GM19324 (cell line): ENCODE data around the gene TTLL13.
"Not testable (repeated sequence)": the region's sequence is repeated elsewhere in the genome, so short reads cannot be mapped to it uniquely, and the experiment has no call there.

ENCODE experiments used
- ATAC-seq: cut with Tn5 transposase; IDR thresholded peaks from one replicate; pipeline ENCODE4 v1.9.1; 2021; ENCODE audit warnings: mild to moderate bottlenecking, moderate library complexity; ENCODE audit not compliant: unreplicated experiment, low FRiP score

The TTLL13 gene

DNA sequence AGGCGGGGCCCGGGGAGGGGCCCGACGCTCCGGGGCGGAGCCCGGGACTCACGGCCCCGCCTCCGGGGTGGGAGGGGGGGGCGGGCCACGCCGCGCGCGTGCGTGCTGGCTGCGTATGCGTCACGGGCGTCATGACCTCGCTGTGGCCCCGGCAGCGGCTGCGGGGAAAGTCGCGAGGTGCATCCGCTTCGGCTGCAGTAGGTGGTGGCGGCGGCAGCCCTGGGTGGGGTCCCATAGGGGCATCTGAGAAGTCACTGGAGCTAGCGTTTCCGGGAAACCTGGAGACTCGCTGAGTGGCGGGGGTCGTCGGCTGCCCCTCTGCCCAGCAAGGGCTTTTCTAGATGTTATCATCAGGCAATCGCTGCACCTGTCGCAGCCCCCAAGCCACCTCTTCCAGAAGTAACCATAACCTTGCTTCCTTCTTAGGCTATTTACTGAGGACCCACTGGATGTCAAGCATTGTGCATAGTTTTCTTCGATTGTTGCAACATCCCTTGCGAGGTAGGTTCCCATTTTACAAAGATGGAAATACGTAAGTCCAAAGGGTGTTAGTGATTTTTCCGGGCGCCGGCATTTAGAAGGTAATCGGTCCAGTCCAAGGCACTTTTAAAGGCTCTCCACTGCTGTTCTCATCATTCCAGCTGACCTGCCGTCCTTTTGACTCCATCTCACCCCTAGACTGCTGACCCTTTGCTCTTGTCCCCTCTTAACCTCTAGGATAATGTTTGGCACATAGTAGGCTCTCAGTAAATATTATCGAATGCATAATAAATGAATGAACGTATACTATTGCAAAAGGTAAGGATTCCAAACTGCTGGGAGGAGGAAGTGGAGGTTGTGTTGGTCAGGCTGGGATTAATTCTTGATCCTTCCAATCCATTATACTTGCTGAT, 15.0 kb upstream of the TTLL13 start, which contains the start of gene GDPGP1:
Gene GDPGP1, plus strand, starts transcription at position 114 of the 893 bp plus-strand sequence. CDS start 6,700 bp downstream, outside the sequence.
- peak; percentile 74 for ATAC-seq

DNA sequence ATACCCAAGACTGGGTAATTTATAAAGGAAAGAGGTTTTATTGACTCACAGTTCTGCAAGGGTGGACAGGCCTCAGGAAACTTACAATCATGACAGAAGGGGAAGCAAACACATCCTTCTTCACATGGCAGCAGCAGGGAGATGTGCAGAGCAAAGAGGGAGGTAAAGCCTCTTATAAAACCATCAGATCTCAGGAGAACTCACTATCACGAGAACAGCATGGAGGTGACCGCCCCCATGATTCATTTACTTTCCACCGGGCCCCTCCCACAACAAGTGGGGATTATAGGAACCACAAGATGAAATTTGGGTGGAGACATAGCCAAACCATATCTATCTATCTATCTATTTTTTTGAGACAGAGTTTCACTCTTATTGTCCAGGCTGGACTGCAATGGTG, 10.0 kb upstream of the TTLL13 start:
- no peak for ATAC-seq

DNA sequence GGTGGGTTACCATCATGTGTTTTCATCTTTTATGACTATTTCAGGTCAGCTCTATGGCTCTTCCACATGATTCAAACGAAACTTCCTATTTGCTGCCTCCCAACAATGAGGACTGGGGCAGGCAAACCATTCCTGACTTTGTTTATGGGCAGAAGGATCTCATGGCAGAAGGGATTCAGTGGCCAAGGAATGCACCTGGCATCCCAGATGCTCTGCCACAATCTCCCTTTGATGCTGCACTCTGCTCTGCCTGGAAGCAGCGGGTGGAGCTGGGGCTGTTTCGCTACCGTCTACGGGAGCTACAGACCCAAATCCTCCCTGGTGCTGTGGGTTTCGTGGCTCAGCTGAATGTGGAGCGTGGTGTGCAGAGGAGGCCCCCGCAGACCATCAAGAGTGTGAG, 8.5 kb upstream of the TTLL13 start:
- no peak for ATAC-seq

DNA sequence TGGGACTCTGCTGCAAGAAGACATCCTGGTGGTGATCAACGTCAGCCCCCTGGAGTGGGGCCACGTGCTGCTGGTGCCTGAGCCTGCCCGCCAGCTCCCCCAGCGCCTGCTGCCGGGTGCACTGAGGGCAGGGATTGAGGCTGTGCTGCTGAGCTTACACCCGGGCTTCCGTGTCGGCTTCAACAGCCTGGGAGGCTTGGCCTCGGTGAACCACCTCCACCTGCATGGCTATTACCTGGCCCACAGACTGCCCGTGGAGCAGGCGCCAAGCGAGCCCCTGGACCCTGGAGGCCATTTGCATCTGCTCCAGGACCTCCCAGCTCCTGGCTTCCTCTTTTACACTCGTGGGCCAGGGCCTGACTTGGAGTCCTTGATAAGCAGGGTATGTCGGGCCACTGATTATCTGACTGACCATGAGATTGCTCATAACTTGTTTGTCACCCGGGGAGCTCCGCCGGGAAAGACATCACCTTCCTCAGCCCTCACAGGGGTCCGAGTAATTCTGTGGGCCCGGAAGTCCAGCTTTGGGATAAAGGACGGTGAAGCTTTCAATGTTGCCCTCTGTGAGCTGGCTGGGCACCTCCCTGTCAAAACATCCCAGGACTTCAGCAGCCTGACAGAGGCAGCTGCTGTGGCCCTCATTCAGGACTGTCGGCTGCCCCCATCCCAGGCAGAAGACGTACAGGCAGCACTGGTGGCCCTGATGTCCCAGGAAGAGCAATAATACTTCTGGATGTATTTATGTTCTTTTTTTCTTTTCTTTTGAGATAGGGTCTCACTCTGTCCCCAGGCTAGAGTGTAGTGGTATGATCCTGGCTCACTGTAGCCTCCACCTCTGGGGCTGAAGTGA, 7.8 kb upstream of the TTLL13 start:
- ATAC-seq: no peak

DNA sequence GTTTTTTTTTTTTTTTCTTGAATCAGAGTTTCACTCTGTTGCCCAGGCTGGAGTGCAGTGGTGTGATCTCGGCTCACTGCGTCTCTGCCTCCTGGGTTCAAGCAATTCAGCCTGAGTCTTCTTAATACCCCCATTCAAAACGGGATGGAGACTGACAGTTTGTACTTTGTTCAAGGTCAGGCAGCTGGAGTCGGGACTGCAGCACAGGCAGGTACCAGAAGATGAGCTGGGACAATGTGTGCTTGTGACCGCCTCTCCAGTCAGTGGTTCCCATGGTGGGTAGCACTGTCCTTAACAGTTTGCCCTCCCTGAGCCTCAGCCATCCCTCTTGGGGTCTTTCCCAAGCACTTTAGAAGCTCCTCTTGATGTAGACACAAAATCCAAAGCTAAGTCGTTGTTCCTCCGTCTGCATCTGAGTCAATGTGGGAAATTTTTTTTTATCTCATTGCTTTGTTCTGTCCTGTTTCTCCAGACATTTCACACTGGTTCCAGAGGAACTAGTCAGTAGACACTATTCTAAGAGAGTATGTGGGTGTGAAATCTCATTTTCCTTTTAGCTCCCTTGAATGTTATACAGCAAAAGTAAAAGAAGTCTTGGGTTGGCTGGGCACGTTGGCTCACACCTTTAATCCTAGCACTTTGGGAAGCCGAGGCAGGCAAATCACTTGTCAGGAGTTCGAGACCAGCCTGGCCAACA, 5.3 kb upstream of the TTLL13 start:
- no peak for ATAC-seq

DNA sequence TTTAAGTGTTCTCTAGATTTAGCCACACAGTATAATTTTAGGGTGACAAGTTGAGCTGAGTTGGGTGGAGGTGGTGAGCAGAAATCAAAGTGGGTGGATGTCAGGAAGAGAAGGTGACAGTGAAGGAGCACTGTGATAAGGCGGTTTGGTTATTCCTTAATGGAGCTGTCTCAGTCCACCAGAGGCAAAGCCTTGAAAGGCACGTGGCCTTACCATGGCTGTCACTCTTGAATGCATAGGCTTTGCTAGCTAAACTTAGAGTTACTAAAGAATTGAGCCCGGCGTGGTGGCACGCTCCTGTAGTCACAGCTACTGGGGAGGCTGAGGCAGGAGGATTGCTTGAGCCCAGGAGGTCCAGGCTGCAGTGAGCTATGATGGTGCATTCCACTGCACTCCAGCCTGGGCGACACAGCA, 560 bp upstream of the TTLL13 start:
- no peak for ATAC-seq

DNA sequence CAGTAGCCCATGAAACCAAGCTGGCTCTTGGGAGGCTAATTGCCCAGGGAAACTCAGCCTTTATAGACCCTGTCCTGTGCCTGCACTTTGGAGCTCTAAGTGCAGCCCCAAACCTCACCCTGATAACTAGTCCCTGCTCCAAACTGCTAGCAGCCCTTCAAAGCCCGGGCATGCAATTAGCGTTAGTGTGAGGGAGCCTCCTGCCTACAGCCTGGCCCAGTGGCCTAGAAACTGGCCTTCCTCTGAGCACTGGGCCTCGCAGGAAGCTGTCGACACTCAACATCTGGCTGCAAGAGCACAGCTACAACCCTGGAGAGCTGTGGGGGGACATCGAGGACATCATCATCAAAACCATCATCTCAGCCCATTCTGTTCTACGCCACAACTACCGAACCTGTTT, 8.4 kb downstream of the TTLL13 start:
- ATAC-seq: no peak

DNA sequence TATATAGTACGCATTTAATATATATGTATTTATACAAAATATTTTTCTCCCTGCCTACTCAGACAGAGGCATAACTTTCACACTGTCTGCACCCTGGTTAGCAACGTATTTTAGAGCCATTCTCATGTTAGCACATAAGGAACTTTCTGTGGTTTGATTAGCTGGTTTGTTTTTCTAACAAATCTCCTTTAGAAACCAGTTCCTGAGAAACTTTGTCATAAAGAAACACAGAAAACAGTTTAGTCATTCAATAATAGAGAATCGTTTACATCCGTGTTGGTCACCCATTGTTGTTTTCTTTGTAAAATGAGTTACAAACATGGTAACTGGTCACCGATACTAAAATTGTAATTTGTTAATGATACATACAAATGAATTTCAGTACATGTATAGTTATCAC, 10.2 kb downstream of the TTLL13 start:
- ATAC-seq: no peak

DNA sequence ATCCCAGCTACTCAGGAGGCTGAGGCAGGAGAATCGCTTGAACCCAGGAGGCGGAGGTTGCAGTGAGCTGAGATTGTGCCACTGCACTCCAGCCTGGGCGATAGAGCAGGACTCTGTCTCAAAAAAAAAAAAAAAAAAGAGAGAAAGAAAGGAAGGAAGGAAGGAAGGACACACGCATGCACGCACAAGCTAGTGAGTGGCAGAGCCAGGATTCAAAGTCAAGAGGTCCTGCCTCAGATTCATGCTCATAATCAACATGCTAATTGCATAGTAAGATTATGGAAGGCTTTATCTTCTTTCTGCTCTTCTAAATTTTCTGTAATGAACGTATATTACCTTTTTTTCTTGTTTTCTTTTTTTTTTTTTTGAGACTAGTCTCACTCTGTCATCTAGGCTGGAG, 11.4 kb downstream of the TTLL13 start:
- not testable (repeated sequence) for ATAC-seq

DNA sequence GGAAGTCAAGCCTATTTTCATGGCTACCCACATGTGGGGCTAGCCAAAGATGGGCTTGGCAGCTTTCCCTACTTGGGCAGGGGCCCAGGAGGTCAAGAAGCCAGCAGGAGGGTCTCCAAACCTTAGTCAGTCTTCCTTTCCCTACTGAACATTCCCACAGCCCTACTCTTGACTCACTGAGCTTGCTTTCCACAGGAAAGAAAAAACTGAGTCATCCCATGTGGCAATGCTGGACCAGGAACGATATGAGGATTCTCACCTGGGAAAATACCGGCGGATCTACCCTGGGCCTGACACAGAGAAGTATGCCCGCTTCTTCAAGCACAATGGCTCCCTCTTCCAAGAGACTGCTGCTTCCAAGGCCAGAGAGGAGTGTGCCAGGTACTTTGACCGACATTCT, 12.5 kb downstream of the TTLL13 start:
- ATAC-seq: no peak

DNA sequence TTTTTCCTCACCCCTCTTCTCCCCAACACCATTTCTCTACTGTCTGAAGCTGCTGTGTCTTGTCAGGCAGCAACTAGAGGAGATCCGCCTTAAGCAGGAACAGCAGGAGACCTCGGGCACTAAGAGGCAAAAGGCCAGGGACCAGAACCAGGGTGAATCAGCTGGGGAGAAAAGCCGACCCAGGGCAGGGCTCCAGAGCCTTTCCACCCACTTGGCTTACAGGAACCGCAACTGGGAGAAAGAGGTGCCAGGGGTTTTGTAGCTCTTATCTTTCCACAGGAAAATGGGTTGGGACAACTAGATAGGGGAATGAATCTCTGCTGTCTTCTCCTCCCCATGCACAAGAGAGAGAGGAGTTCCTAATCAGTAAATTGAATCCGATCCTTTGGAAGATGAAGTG, 13.1 kb downstream of the TTLL13 start:
- ATAC-seq: no peak

DNA sequence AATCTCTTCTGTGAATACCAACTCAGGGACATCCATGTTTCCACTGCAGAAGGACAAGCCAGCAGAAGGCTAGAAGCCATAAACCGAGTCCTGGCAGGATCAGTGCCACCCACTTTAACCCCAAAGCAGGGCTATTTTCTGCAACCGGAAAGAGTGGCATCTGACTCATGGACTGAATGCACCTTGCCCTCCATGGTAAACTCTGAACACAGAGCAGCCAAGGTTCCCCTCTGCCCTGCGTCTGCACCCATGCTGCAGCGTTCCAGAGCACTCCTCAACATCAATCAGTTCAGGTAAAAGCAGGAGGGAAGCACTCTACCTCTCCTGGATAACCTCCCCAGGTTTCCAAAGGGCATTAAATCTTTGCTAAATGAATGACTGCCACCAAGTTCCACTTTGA, 15.3 kb downstream of the TTLL13 start:
- ATAC-seq: no peak

DNA sequence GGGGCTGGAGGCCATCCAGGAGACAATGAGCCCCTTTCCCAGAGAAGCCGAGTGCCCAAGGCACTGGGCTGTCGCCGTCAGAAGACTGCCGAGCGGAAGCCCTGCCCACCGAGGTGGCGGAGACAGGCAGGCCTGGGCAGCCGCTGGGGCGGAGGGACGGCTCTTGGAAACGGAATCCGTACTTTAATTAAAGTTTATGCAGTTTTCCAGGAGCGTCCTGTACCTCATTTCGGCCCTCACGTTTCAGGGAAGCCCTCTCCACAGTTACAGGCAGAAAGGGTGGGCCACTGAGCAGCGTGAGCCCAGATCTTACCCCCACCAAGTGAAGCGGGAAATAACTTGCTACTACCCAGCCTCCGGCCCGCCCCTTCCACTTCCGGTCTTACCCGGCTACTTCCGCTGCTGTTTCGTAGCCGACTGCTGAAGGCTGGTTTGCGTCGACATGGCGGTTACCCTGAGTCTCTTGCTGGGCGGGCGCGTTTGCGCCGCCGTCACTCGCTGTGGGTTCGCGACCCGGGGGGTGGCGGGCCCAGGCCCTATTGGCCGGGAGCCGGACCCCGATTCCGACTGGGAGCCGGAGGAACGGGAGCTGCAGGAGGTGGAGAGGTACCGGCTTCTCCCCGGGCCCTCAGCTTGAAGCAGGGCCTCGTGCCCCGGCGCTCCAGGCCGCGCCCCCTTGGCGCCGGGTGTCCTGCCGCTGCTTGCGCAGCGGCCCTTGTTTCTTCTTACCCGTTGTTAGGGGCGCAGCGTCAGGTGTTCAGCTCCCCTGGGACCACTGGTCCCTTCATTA, 16.1 kb downstream of the TTLL13 start, which contains the start of gene NGRN:
Gene NGRN, plus strand, starts transcription at position 402 of the 790 bp plus-strand sequence. Its CDS starts 41 bp downstream, at position 443.
- peak; percentile 89 for ATAC-seq

DNA sequence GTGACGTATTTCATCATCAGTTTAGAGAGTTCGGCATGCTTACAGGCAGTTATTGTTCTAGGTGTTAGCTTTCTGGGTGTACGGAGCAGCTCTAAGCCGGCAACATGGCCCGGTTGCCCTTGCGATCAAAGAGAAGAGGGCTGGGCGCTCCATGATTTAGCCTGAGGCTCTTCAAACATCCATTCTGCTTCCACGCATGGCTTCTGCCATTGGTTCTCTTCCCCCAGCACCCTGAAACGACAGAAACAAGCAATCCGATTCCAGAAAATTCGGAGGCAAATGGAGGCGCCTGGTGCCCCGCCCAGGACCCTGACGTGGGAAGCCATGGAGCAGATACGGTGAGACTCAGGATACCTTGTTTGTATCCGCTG, 16.7 kb downstream of the TTLL13 start:
- peak; percentile 27 for ATAC-seq

DNA sequence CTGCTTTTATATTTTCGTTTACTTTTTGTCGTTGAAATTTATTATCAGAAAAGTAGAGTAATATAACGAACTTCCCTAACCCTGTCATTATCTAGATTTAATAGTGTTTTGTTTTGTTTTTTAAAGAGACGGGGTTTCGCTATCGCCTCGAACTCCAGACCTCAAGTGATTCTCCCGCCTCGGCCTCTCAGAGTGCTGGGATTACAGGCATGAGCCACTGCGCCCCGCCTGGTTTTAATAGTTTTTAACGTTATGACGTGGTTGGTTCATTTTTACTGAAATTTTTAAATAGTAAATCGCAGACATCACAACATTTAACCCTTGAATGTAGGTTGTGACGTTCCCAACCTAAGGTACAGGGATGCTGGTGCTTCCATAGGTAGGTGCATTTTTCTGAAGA, 17.1 kb downstream of the TTLL13 start:
- no peak for ATAC-seq

DNA sequence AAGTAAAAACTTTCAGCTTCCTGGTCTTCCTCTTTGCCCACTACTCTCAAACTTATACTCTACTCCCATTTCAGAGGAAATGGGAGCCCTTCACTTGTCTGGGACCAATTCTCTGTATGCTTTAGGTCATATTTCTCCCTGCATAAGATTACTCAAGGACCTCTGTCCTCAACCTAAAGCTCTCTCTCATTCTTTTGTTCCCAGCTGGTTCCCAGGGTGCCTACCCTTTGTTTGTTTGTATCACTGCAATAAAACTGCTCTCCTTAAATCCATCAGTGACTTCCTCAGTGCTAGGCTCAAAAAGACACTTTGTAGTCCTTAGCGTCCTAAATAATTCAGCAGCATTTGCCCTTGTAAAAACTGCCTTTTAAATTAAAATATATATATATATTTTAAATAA, 19.1 kb downstream of the TTLL13 start:
- no peak for ATAC-seq

DNA sequence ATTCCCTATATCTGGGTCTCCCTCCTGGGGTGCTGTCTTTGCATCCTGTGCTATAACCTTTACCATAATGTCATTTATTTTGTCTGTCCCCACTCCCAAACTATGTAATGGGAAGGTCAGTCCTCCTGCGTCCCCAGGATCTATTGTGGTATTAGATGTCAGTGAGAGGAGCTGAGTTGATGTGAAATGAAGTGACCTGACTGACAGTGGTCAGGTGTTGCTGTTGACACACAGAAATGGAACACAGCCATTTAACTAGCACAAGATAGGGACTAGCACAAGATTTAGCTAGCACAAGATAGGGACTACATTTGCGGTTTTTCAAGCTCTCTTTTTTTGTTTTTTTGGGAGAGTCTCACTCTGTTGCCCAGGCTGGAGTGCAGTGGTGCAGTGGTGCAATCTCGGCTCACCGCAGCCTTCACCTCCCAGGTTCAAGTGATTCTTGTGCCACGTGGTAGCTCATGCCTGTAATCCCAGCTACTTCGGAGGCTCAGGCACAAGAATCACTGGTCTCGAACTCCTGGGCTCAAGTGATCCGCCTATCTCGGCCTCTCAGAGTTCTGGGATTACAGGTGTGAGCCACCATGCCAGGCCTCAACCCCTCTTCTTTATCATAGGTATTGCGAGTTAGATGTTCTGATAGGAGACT, 21.3 kb downstream of the TTLL13 start:
- no peak for ATAC-seq

DNA sequence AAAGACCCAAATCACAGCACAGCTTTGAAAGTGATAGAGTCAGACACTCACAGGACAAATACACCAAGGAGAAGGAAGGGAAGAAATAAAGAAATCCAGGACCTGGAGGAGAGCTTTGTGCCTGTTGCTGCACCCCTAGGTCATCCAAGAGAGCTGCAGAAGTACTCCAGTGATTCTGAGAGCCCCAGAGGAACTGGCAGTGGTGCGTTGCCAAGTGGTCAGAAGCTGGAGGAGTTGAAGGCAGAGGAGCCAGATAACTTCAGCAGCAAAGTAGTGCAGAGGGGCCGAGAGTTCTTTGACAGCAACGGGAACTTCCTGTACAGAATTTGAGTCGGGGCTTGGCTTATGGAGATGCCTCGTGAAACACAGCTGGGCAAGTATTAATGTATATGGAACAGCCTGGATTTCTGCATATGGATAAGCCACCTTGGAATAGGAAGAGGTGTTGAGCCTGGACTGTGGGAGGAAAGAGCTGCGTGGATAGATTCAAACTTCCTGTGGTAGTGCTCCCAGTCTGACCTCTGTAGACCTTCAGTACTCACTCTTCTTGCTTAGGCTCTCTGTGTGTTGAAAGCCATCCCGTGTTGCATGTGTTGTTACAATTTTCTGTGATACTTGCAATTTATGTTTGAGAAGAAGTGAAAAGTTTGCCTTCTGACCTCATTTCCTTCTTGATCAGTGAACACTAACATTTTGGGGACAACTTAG, 22.3 kb downstream of the TTLL13 start:
- ATAC-seq: no peak

DNA sequence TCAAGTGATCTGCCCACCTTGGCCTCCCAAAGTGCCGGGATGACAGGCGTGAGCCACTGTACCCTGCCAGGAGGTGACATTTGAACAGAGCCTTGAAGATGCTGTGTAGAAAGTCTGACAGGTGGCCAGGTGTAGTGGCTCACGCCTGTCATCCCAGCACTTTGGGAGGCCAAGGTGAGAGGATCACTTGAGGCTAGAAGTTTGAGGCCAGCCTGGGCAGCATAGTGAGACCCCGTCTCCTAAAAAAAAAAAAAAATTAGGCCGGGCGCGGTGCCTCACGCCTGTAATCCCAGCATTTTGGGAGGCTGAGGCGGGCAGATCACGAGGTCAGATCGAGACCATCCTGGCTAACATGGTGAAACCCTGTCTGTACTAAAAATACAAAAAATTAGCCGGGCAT, 29.1 kb downstream of the TTLL13 start:
- not testable (repeated sequence) for ATAC-seq
